GM21515 (cell line): ENCODE measurements around the gene P2RX3.
"Not testable (repeated sequence)": the region's sequence is repeated elsewhere in the genome, so short reads cannot be mapped to it uniquely, and the experiment has no call there.

Source experiments
- ATAC-seq: cut with Tn5 transposase; IDR thresholded peaks from one replicate; pipeline ENCODE4 v1.9.1; 2021; ENCODE audit not compliant: unreplicated experiment

Gene P2RX3

GRCh38 chr11:57395905-57396623 lies 57.9 kb downstream of the P2RX3 start:
- no peak for ATAC-seq

GRCh38 chr11:57396744-57397143 lies 58.6 kb downstream of the P2RX3 start:
- ATAC-seq: no peak

- no peak for ATAC-seq
These were observed 59.3 kb downstream of the P2RX3 start for GRCh38 chr11:57397394-57397990.

GRCh38 chr11:57399221-57399620 lies 61.1 kb downstream of the P2RX3 start:
- ATAC-seq: no peak

- ATAC-seq: no peak
These were observed 61.9 kb downstream of the P2RX3 start for GRCh38 chr11:57399972-57400578.

- ATAC-seq: no peak
These were observed 64.2 kb downstream of the P2RX3 start for GRCh38 chr11:57402188-57403002.

- not testable (repeated sequence) for ATAC-seq
These were observed 65.0 kb downstream of the P2RX3 start for GRCh38 chr11:57403003-57403801.

- ATAC-seq: no peak
These were observed 65.6 kb downstream of the P2RX3 start for GRCh38 chr11:57403802-57404147.

GRCh38 chr11:57405271-57405860 lies 67.2 kb downstream of the P2RX3 start:
- ATAC-seq: no peak

GRCh38 chr11:57406337-57406904 lies 68.3 kb downstream of the P2RX3 start:
- ATAC-seq: peak; percentile 71

- no peak for ATAC-seq
These were observed 69.1 kb downstream of the P2RX3 start for GRCh38 chr11:57407010-57407920.

- ATAC-seq: no peak
These were observed 69.9 kb downstream of the P2RX3 start for GRCh38 chr11:57407941-57408475.

GRCh38 chr11:57408771-57409170 lies 70.6 kb downstream of the P2RX3 start:
- no peak for ATAC-seq

- ATAC-seq: no peak
These were observed 71.4 kb downstream of the P2RX3 start for GRCh38 chr11:57409321-57410100.

GRCh38 chr11:57410287-57410686 lies 72.1 kb downstream of the P2RX3 start:
- ATAC-seq: no peak

GRCh38 chr11:57413681-57414080 lies 75.5 kb downstream of the P2RX3 start:
- no peak for ATAC-seq

- no peak for ATAC-seq
These were observed 76.6 kb downstream of the P2RX3 start for GRCh38 chr11:57414612-57415212.

GRCh38 chr11:57416436-57416835 lies 78.3 kb downstream of the P2RX3 start:
- no peak for ATAC-seq
